Glomerular visceral epithelial cell (primary cell): Measurements from ENCODE around the gene PNKP.

Source experiments
- DNase-seq: peaks from one replicate; pipeline ENCODE4 v3.0.0-alpha.2; 2016; ENCODE audit errors: extremely low spot score

Gene PNKP

DNA sequence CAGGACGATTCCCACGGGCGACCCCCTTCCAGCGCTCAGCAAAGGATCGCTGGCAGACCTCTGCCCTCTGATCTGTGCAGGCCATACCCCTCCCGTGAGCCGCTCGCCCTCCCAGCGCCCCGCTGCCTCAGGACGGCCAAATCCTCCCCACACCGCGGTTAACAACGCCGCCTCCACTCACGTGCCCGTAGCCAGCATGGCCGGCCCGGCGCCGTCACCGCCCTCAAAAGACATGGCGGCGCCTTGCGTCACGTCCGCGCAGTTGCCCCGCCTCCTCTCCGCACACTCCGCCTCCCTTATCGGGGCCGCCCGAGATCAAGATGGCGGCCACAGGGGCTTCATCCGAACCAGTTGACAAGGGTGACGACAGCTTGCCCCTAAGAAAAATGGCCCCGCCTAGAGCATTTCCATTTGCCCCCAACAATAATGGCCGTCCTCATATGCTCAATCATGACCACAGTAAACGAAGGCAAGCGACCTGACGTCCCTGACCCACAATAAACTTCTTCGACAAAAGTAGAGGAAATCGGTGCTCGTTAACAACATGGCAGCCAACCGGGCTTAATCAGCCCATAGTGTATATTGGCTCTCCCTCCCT, 9.1 kb upstream of the PNKP start:
- peak; percentile 99 for DNase-seq

DNA sequence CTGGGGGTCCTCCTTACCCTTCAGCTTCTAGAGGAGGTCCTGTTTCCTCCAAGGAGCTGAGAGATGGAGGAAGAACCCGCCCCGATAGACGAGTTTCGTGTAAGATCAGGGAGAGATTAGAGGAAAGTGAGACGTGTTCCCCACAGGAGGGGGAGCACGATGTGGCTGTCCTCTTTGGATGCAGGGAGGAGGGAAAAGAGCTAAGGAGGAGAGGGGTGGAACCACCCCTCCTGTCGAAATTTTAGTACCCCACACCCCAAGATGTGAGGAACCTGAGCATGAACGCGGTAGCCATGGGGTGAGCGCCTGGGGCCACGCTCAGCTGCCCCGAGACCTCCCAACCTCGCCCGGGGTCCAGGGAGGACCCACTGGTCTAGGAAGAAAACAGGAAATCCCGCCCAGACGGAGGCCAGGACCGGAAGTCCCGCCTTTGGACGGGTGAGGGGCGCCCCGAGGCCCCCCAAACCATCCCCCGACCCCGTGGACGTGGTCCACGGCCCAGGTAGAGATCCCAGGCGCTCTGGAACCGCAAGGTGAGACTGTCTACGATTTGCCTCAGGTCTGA, 8.6 kb upstream of the PNKP start:
- DNase-seq: peak; percentile 50

DNA sequence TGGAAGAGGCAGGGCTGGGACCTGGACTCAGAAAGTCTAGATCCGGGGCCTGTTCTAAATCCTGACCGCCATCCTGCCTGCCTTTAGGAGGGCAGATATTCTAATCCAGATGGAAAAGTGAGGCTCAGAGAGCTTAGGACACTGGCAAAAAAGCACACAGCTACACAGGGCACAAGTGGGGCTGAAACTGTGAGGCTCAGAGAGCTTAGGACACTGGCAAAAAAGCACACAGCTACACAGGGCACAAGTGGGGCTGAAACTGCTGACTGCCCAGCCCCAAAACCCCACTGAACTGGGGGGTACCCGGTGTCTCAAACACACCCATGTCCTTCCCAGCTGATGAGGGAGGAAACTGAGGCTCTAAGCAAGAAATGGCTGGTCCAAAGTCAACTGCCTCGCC, 7.8 kb upstream of the PNKP start:
- no peak for DNase-seq

DNA sequence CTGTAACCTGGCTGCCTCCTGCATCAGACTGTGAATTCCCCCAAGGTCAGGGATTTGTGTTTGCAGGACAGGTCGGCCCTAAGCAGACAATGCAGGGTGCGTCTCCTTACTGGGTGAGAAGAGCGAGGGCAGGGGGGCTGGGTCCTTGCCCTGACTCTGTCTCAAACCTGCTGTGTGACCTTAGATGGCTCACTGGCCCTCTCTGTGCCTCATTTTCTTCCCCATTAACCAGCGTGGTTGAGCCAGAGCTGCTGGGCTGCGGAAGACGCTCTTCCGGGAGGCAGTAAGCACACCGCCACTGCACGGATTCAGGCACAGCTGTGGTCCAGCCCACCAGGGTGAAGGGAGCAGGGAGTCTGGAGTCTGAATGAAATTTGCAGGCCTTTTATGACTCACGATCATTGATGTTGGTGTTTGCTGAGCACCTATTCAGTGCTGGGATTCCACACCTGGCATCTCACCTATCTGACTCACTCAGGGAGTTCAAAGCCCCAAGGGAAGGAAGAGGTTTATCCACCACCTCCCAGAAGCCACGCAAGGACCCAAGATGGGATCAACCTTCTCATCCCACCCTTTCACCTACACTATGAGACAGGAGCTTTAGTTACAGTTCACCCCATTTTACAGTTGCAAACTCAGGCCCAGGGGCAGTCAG, 7.3 kb upstream of the PNKP start:
- DNase-seq: no peak

DNA sequence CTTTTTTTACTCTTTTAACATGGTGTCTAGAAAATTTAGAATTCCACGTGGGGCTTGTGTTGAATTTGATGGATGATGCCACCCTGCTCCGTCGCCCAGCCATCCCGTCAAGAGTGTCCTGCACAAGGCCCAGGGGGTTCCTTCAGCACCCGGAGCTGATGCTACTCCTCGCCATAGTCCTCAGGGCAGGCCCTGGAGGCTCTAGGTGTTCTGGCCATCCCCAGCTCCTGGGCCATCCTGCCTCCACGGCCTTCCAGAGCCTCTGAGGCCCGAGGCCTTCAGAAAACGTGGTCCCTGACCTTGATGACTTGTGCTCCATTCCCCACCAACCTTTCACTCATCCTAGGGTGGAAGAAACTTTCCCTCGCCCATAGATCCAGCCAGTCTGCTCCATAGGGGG, 6.5 kb upstream of the PNKP start:
- no peak for DNase-seq

DNA sequence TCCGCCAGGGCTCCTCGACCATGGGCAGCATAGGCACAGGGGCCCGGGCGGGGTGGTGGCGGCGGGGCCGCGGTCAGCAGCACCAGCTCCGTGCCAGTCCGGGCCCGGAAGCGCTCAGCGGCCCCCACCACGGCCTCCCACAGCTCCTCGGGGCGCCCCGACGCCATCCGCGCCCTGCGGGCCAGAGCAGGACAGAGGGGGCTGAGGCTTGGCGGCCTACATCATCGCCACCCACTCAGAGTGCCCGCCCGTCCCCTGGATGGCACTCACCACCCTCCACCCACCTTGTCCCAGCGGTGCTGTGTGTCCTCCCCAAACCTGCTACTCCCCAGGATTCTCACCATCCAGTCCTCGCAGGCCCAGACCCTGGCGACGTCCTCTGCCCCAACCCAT, 5.7 kb upstream of the PNKP start:
- no peak for DNase-seq

DNA sequence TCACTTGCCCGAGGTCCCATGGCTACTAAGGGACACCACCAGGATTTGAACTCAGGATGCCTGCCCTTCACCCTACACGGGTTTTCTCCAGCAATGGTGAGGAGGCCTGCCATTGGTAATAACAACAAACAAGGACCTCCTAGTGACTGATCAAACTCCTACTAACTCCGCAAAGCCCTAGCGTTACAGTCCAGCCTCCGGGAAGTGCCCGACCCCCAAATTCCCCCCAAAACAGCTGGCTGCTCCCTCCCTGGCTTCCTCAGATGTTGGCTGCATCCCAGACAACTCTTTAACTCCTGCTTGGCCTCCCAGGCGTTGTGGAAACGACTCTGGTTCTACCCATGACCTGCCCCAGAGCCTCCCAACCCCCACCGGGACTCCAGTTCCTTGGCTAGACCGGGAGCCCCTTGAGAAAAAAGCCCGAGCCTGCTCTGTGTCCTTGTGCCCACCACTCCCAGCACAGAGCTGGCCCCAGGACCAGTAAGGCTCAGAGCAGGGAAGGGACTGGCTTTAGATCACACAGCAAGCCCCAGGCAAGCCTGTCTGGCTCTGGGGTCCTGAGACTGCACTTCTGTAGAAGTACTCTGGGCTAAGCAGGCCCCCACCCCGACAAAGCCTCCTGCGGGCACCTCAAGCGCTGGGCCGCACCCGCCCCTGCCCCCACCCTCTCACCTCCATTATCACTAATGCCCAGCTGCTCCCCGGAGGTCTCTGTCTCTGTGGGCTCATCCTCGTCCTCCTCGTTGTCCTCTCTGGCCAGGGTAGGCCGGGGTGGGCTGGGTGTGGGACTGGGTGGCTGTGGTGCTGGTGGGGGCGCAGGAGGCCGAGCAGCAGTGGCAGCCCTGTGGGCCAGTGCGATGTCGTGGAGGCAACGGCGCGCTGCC, 5.1 kb upstream of the PNKP start:
- no peak for DNase-seq

DNA sequence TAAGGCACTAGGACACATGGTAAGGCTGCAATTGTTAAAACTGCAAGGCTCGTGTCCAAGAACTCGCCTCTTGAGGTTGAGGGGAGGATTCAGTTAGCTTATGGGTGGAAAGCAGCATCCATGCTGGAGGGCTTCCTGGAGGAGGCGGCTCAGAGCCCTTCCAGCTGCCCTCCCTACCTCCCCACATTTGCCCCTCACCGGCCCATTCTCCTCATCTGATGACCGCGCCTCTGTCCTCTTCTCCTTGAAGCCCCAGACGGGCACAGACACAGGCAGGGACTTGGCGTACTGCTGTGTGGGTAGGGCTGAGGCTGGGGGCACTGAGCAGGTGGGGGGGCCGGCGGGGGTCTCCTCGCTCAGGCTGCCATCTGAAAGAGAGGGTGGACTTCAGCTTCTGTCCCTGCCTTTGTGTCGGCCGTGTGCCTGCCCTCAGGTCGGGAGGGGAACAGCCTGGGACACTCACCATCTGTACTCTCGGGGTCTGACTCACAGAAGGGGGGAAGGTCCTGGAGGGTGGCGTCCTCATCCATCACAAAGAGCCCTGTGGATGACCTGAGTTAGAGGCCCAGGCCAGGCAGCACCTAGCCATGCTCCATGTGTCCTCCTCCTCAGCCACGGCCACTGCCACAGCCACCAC, 4.1 kb upstream of the PNKP start:
- DNase-seq: no peak

DNA sequence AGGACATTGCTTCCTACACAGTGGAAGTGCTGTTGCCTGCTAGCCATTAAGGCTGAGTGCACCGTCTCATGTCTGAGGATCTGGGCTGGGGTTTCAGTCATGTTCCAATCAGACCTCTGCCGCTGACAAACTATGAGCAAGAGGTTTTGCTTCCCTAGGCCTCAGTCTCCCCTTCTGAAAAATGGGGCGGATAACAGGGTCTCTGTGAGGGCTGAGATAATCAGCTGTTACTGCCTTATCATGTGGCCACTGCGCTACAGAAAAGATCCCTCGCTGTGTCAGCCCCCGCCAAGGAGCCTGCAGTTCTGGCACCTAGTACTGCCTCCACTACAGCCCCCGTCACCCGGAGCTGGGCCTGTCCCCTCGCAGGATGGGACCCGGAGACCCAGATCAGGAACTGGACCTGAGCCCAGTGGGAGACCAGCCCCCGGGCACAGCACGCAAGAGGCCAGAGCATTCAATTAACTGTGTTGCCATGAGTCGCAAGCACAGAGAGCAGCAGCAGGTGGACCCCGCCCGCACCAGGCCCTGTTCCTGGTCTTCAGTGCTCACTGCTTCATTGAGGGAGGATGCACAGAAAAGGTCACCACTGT, 3.0 kb upstream of the PNKP start:
- no peak for DNase-seq

DNA sequence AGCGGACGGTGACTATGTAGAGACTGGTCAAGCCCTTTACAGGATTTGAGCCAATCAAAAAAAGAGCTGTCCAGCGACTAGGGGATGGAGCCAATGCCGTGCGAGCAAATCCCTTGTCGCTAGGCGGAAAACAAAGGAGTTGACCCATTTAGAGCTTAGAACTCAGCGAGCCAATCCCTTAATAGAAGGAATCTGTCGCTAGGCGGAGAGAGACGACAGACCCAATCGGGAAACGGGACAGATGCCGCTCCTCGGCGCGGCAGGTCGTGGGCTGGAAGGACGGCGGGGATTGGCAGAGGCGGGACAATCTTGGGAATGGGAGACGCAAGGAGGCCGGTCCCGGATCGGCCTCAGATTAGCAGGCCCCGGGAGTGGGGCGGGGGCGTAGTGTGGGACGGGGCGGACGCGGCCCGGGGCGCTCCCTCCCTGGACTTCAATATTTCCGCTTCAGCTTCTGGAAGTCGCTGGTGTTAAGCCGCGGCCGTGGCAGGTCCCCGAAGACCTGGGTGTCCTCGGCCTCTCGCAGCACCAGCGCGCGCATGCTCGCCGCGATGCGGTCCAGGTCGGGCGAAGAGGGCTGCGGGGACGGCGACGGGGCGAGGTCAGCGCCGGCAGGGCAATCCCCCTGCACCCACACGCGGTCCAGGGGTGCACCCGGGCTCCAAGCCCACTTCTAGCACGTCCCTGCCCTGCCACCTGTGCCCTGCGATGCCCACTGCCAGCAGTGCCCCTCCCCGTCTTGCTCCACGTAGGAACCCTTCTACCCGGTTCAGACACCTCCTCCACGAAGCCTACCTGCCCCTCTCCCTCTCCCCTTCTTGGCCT, 2.3 kb upstream of the PNKP start:
- DNase-seq: peak; percentile 100

DNA sequence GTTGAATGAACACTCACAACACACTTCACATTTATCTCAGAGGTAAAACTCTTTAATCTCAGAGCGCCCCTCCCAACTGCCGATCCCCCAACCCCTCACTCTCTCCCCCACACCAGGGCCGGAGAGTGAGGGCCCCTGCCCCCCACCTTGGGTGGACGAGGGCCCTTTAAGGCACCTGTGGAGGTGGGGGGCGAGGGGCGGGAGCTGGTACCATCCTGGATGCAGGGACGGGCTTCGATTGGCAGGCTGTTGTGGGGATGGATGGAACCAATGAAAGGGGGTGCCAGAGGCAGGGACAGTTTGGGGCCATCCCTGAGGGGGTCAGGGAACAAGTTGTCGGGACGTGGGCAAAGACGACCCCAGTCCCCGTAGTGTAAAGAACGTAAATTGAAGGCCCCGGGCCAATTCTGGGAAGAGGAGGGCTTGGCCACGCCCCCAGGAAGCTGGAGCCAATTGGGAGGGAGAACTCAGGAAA, 1.7 kb upstream of the PNKP start:
- DNase-seq: no peak

DNA sequence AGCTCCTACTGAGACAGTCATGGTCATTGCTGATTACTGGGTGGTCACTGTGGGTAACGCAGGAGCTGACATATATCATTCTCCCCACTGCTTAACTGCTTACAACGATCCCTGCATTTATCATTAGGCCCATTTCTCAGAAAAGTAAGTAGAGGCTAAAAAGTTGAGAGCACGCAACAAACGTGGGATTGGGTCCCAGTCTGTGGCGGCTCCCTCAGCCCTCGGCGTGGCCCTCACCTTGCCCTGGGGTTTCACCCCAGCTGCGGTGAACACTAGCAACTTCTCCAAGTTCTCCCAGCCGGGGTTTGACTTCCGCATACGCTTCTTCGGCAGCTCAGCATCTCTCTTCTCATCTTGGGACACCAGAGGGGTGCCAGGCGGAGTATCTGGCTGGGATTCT, 2.5 kb downstream of the PNKP start:
- DNase-seq: no peak

DNA sequence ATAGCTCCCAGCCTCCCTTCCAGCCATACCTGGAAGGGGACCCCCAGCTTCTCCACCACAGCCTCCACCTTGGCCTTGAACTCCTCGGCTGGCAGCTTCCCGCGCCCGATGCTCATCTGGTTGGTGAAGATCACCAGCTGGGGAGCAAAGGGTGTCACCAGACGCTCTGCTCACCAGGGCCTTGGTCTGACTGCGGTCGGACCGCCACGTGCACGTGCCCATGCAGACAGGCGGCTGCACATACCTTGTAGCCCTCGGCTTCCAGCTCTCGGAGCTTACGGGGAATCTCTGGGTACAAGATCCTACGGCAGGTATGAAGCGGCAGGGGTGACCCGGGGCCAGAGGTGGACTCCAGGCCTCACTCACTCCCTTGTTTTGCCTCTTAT, 3.4 kb downstream of the PNKP start:
- DNase-seq: no peak

DNA sequence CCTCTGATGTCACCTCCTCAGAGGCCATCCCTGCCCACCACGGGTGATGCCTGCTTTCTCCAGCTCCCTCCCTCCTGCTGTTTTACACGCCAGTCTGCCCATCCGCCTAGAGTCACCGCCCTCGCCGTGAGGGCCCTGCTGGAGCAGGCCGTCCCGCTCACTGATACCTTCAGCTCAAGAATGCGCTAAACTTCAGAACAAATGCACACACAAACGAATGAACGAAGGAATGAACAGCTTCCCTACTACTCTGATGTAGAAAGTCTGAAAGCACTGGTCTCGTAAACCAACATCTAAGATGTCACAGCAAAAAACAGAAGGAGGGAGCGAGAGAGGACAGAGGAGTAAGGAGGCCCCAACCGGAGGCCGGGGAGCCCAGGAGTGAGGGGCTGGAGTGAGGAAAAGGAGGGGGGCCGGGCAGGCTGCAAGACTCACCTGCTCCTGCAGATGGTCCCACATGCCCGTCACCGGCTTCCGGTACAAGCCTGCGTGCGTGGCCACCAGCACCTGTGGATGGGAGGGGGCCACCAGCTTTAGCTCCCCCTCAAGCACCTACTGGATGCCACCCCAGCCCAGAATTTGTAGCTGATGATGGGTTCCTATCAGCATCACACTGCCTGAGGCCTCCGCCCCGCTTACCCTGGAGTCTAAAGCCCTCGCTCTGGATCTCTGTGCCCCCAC, 4.0 kb downstream of the PNKP start:
- no peak for DNase-seq

DNA sequence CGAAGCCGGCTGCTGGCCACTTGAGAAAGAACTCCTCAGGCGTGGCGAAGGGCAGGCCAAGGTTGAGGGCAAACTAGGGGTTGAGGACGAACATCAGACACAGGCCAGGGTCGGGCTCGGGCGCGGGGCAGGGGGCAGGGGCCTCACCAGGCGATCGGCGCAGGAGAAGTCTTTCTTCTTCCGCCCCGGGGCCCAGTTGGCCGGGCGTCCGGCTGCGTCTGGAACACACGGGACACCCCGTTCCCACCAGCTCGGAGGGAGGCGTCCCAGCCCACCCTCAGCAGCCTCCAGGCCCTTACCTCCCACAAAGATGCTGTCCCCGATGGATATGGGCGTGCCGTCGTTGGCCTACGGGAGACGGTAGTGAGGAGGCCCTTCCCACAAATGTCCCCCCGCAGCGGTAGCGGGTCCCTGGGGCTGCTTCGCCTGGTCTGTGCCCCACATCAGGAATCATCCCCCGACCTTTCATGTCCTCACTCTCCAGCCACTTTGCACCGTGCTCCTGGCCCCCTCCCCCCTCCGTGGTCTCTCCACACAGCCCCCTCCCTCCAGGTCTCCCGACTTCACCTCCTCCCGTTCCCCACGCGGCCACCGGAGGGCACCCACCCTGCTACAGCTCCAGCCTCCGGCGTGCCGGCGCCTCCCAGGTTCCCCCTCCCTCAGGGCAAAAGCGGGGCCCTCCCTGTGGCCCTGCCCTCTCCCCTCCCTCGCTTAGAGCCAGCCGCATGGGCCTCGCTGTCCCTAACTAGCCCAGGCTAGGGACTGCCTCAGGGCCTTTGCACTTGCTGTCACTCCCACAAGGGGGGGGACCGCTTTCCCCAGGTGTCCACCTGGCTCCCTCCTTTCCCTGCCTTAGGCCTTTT, 4.8 kb downstream of the PNKP start:
- no peak for DNase-seq

DNA sequence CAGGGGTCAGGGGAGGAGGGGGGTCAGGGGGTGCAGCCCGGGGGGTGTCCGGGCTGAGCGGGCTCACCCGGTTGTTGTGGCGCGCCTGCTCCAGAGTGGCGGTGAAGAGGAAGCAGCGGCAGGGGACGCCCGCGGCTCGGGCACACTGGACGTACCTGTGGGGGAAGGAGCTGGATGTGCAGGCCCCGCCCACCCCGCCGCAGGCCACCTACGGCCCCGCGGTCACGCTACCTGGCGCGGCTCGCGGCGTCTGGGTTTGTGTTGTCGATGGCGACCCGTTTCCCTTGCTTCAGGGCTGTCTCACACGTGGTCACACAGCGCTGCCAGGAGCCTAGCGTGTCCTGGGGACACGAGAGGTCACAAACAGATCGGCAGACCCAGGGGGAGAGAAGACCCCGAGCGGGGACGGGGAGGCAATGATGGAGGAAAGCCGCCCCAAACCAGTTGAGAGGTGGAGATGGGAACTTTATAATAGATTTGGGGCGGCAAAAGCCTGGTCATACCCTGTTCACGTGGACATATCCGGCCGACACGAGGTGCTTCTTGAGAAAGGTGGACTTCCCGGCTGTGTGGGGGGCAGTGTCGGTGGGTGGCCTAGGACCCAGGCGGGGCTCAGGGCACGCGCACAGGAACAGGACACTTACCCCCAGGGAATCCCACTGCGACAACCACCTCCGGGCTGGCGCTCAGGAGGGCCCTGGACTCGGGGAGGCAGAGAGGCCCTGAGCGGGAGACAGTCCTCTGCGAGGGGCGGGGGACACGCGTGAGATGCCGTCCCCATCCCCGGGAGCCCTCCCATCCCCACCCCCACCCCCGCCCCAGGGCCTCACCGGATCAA, 5.6 kb downstream of the PNKP start:
- no peak for DNase-seq

DNA sequence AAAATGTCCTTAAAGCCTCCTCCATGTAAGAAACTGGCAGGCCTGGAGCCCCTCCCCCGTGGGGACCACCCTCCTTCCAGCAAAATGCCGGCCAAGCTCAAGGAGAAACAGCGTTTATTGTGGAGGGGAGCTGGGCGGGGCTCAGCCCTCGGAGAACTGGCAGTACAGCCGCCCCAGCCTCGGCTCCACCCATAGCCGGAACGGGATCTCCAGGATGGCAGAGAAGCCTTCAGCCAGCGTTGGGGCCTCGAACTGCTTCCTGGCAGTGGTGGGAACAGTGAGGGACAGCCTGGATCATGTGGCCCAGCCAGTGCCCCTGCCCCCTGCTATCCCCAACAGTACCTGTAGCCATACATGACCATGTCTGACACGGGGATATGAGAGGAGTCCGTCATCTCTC, 6.3 kb downstream of the PNKP start:
- no peak for DNase-seq

DNA sequence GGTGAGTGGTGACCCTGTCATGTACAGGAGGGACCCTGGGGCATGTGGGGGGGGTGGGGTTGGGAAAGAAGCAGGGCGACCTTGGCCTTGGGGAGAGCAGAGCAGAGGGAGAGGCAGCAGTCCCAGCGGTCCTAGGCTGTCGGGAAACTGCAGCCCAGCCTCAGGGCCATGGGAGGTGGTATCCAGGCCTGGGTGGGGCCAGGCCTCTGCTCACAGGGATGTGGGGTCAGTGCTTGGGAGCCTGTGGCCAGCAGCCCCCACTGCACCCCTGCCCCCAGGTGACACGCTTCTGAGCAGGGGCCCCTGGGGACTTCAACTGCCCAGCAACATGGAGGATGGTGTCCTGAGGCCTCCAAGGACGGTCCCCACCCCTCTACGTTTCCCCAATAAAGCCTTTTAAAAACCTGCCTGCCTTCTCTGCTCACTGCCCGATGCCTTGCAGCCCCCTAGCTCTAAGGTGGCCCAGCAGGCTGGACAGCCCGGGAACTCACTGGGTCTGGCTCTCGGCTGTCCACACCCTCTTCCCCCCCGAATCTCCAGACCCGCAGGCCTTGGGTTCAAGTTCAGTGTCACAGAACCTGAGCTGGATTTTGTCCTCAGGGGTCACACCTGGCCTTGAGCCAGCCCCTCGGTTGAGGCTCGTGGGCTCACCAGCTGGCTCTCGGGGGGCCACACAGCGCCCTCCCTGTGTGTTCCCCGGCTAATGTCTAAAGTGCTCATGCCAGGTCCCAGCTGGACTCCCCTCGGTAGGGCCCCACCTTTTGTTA, 6.9 kb downstream of the PNKP start:
- DNase-seq: no peak
